GM19099 (cell line): ENCODE measurements around the gene SNX32.

Experiments used
- POLR2A ChIP-seq: IDR thresholded peaks from 3 replicates; pipeline ENCODE4 v1.6.1; 2011; ENCODE audit warnings: low read depth; ENCODE audit not compliant: insufficient read length; ENCODE audit errors: extremely low read depth

SNX32 gene

GRCh38 chr11:65833297-65834030 is at the start of gene SNX32:
Gene SNX32 (plus strand): TSS chr11:65833963. CDS start chr11:65834066, 103 bp downstream.
- TF ChIP-seq POLR2A = peak; percentile 7

GRCh38 chr11:65785319-65786007 is 48.3 kb upstream of the SNX32 start:
- no peak for TF ChIP-seq POLR2A

GRCh38 chr11:65786008-65786785 is 47.6 kb upstream of the SNX32 start:
- no peak for TF ChIP-seq POLR2A

GRCh38 chr11:65786786-65787636 is 46.8 kb upstream of the SNX32 start, which contains the start of gene OVOL1:
Gene OVOL1 (plus strand): TSS chr11:65787063. CDS start chr11:65787374, 311 bp downstream.
- TF ChIP-seq POLR2A = no peak

GRCh38 chr11:65787649-65788622 is 45.8 kb upstream of the SNX32 start:
- no peak for TF ChIP-seq POLR2A

- TF ChIP-seq POLR2A = no peak
These were observed 44.9 kb upstream of the SNX32 start for GRCh38 chr11:65788821-65789220.

GRCh38 chr11:65789230-65790103 is 44.3 kb upstream of the SNX32 start:
- no peak for TF ChIP-seq POLR2A

GRCh38 chr11:65790104-65790901 is 43.5 kb upstream of the SNX32 start:
- no peak for TF ChIP-seq POLR2A

- no peak for TF ChIP-seq POLR2A
These were observed 42.7 kb upstream of the SNX32 start for GRCh38 chr11:65790902-65791650.

GRCh38 chr11:65791719-65792213 is 42.0 kb upstream of the SNX32 start:
- TF ChIP-seq POLR2A = no peak

- TF ChIP-seq POLR2A = no peak
These were observed 41.3 kb upstream of the SNX32 start for GRCh38 chr11:65792456-65792855.

GRCh38 chr11:65793144-65793581 is 40.6 kb upstream of the SNX32 start:
- no peak for TF ChIP-seq POLR2A
